GM19193 (cell line): ENCODE measurements around the gene MAMDC2.

ENCODE experiments used
- POLR2A ChIP-seq: IDR thresholded peaks from 4 replicates; pipeline ENCODE4 v1.6.1; 2011; ENCODE audit not compliant: insufficient read depth, insufficient read length; ENCODE audit errors: extremely low read depth

The MAMDC2 gene

DNA sequence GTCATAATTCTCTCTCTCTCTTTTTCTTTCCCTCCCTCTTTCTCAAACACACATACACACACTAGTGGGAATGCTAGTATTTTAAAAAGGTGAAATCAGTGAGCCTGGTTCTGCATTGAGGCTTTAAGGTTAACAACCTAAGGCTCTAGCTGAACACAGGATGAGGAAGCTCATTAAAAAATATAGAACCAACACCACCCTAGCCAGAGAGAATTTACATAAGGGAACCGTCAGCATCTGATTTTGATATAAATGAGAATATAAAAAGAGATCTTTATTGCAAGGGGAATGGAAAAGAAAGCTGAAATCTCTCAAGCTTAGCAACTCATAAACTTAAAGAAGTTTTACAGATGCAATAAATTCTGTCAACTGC, 100.5 kb downstream of the MAMDC2 start:
- no peak for TF ChIP-seq POLR2A

DNA sequence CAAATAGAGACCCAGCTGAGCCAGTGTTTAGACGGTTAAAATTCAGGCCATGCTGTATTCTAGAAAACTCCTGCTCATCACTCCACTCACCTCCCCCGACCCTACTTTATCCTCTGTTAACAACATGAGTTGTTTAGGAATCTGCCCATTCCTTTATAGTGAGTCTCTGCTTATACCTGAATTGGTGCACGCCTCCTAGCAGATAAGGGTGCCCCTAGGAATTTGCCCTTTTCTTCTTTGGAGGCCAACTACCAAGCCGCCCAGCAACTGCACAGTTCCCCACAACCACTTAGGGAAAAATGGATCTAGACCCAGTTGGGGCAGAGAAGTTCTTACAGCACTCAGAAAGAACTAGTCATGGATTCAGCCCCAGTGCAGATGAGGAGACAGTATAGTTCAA, 102.3 kb downstream of the MAMDC2 start:
- no peak for TF ChIP-seq POLR2A

DNA sequence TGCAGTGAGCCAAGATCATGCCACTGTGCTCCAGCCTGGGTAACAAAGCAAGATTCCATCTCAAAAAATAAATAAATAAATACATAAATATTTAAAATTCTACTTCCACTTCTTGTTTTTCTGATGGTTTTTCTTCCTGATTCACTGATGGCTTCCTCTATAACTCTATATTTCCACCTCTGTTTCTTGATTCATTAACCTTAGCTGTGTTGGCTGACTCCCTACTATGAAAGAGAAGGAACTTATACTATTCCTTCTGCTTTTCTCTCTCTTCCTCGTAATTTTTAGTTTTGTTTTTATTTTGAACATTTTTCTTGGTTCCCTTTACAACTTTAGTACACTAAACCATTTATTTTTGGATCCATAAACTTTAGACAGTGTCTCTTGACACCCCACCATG, 103.5 kb downstream of the MAMDC2 start:
- TF ChIP-seq POLR2A, result no peak

- TF ChIP-seq POLR2A, result no peak
Measured at GRCh38 chr9:70147651-70148050, 104.0 kb downstream of the MAMDC2 start.

DNA sequence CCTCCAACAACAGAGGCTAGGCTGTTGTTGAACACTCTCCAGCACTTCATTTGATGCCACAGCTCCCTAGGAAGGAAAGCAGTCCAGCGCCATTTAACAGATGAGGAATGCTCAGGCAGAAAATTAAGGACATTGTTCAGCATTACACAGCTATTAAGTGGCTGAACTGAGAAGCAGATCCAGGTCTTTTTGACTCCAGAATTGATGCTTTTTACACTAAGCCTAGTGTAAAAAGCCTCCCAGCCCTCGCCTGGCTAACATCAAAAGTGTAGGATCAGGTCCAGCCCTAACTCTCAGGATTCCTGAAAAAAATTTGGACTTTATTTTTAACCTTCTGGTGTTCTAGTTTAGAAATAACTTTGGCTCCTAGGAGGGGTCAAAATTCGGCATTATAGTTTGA, 108.7 kb downstream of the MAMDC2 start:
- TF ChIP-seq POLR2A, result no peak

GRCh38 chr9:70156729-70157128, 113.1 kb downstream of the MAMDC2 start:
- no peak for TF ChIP-seq POLR2A

DNA sequence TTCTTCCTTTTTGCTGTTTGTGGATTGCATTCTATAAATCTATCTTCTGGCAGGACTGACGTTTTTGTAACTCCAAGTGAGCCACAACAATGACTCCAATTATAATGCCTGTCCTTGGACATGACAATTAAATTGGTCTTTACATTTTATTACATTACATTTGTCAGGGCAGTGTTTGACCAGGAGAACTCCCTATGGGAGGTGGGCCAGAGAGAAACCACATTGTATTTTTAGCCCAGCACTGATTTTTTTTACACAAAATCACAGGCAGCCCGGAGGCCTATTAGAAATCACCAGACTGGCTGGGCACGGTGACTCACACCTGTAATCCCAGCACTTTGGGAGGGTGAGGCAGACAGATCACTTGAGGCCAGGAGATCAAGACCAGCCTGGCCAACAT, 116.0 kb downstream of the MAMDC2 start:
- TF ChIP-seq POLR2A, result no peak

- TF ChIP-seq POLR2A, result no peak
Measured at GRCh38 chr9:70160686-70161600, 117.3 kb downstream of the MAMDC2 start.

DNA sequence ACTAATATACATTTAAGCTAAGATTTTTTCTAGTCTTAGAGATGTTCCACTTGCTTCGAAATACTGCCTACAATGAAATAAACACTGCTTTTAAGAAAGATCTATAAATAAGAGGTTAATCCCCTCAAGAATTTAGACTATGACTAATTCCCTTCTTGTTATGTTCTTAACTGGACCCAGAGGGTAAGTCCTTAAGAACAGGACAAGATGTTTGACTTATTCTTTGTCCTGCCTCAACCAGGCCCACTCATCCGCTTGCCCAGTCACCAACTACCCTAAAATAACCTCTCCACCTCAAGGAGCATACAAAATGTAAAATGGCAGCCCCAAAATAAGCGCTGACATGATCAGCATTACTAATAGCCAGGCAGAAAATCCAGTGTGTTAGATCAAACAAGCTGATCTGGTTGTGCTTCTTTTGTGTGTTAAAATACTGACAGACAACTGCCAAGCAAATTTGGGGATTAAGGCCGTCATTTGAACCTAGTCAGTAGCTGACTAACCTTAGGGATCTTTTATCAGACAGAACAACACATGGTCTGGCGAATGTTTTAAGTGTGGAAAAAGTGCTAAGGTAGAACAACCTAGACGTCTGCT, 121.5 kb downstream of the MAMDC2 start:
- no peak for TF ChIP-seq POLR2A

DNA sequence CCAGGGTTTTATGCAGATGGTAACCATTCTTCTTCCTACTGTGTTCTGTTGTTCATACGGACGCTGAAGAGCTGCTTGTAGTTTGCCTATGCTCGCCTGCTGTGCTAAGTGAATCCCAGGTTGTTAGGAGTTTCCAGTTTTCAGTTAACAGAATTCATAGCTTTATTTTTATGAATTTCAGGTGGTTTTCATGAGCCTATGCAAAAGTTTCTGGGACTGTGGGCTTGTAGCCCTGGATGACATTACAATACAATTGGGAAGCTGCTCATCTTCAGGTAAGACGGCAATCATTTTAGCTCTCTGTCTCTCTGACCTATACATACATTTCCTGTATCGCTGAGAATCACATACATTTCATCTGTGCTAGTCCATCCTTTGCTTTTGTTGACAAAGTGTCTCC, 124.9 kb downstream of the MAMDC2 start:
- no peak for TF ChIP-seq POLR2A

DNA sequence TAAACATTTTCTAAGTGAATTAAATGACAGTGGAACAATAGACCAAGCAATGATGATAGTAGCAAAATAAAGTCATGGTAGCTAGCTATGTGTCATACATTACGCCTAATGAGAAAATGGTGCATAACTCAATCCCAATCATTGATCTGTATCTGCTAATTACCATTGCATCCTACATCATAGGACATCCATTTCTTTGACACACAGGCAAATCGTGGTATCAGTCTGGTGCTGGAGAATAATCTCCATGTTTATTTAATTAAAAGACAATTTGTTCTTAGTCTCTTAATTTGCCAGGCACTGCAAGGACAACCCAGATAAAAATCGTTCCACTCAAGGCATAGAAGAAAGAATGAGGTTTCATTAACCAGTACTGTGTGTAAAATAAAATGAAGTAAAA, 125.6 kb downstream of the MAMDC2 start:
- no peak for TF ChIP-seq POLR2A

GRCh38 chr9:70170151-70170790, 126.6 kb downstream of the MAMDC2 start:
- TF ChIP-seq POLR2A, result no peak

- TF ChIP-seq POLR2A, result no peak
Measured at GRCh38 chr9:70172532-70172931, 128.9 kb downstream of the MAMDC2 start.

DNA sequence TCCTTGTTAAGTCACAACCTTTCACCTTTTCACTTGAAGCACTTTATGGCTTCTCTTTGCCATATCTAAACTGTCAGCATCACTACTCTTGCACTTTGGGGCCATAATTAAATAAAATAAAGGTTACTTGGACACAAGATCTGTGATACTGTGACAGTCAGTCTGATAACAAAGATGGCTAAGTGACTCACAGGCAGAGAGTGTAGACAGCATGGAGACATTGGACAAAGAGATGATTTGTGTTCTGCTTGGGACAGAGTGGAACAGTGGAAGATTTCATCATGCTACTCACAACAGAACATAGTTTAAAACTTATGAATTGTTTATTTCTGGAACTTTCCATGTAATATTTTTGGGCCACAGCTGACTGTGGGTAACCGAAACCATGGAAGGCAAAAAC, 133.5 kb downstream of the MAMDC2 start:
- TF ChIP-seq POLR2A, result no peak

DNA sequence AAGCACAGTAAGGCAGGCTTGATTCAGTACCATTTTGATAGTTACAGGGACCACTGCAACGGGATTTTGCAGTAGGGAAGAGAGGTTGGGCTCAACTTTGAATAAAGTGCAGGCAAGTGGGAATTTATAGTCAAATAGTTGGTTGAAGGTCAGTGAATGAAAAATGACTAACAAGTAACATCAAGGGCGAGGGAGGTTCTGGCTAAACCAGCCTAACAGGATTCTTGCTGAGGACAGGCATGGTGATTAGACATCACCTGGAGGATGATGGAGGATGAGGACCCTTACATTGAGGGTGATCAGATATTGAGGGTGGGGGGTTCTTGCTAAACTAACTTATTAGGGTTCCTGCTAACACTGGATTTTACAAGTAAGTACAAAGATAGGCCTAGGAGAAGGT, 149.1 kb downstream of the MAMDC2 start:
- TF ChIP-seq POLR2A, result no peak

DNA sequence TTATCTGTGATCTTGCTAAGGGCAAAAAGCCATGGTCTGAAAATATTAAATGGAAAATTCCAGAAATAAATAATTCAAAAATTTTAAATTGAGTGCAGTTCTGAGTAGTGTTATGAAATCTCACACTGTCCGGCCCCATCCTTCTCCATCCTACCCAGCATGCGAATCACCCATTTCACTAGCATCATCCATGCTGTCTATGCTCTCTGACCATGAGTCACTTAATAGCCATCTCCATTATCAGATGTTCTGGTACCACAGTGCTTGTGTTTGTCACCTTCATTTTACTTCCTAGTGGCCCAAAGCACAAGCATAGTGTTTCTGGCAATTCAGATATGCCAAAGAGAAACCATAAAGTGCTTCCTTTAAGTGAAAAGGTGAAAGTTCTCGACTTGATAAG, 151.8 kb downstream of the MAMDC2 start:
- no peak for TF ChIP-seq POLR2A
